A549 (cell line): Measurements from ENCODE around the gene ANGPT4. TPM values are rescaled to one million over a fixed set of nuclear protein-coding genes. Genes with fewer than 3 reads are reported as not detected.
A peak's percentile ranks its signal among the peaks of the same experiment; 100 is the strongest.

Source experiments
- ATAC-seq, 2 experiments: fragments of 200-7000 bp in 1 of 2; fragments of >200 bp in 1 of 2; cut with Nextera tagmentation in 1 of 2; cut with Tn5 transposase in 1 of 2; 3 replicates each; pipeline versions ENCODE4 v1.8.0 to v1.9.1; 2018 to 2020; ENCODE audit warnings: mild to moderate bottlenecking in 1 of 2, moderate library complexity in 1 of 2
- CTCF ChIA-PET: fragments of 300-600 bp; sonication (Branson Sonifier 250); formaldehyde crosslinking; extraction: SDS; loops from one replicate; lab custom pipeline; 2021; ENCODE audit warnings: antibody characterized with exemption, inconsistent platforms; lab: Yijun Ruan, JAX
- POLR2A ChIA-PET: fragments of 350-600 bp; formaldehyde crosslinking; extraction: SDS; loops from one replicate; lab custom pipeline; 2021; ENCODE audit warnings: antibody characterized with exemption, inconsistent platforms; lab: Yijun Ruan, JAX
- DNase-seq, 2 experiments: peaks; one replicate each; pipeline versions ENCODE4 v3.0.0 to v3.0.0-alpha.2; 2011 to 2016; ENCODE audit warnings: low read depth in 1 of 2, low spot score in 1 of 2
- FAIRE-seq: peaks from 2 replicates; lab custom pipeline; 2011; peaks lifted over from hg19 to GRCh38; lab: Jason Lieb, UNC
- H3K27ac ChIP-seq, 2 experiments: fragments of >200 bp; sonication (Bioruptor Twin); formaldehyde crosslinking; 3 replicates each; pipeline ENCODE4 v1.5.1; 2016 to 2017
- H3K4me1 ChIP-seq: fragments of >200 bp; sonication (Bioruptor Twin); formaldehyde crosslinking; 3 replicates; pipeline ENCODE4 v1.6.1; 2016
- H3K4me2 ChIP-seq: fragments of >200 bp; sonication (Bioruptor Twin); formaldehyde crosslinking; 3 replicates; pipeline ENCODE4 v1.6.1; 2016
- H3K4me3 ChIP-seq: fragments of >200 bp; sonication (Bioruptor Twin); formaldehyde crosslinking; 3 replicates; pipeline ENCODE4 v1.5.1; 2016
- H3K9me3 ChIP-seq: fragments of >200 bp; sonication (Bioruptor Twin); formaldehyde crosslinking; 3 replicates; pipeline ENCODE4 v1.6.1; 2016
- BCL3 ChIP-seq: fragments of >200 bp; sonication (Bioruptor Twin); formaldehyde crosslinking; IDR thresholded peaks from 3 replicates; pipeline ENCODE4 v1.6.1; 2016
- CBX8 ChIP-seq: fragments of 200-600 bp; sonication (generic); IDR thresholded peaks from 2 replicates; pipeline ENCODE4 v1.6.1; 2016
- CTCF ChIP-seq: fragments of >200 bp; sonication (Bioruptor Twin); formaldehyde crosslinking; IDR thresholded peaks from 3 replicates; pipeline ENCODE4 v1.5.1; 2016
- E2F6 ChIP-seq: IDR thresholded peaks from 2 replicates; pipeline ENCODE4 v1.6.1; 2012; ENCODE audit warnings: low read depth, borderline replicate concordance
- EHMT2 ChIP-seq: fragments of 200-600 bp; sonication (generic); IDR thresholded peaks from 2 replicates; pipeline ENCODE4 v1.6.1; 2016; ENCODE audit warnings: antibody characterized with exemption, low read depth, mild to moderate bottlenecking, moderate library complexity
- FOSL2 ChIP-seq, 2 experiments: fragments of 450-650 bp in 1 of 2; fragments of >200 bp in 1 of 2; sonication (Bioruptor Twin) in 1 of 2; formaldehyde crosslinking; IDR thresholded peaks; 2 replicates each; pipeline versions ENCODE4 v1.5.0 to v1.6.1; 2016 to 2020; ENCODE audit warnings: mild to moderate bottlenecking in 1 of 2, moderate library complexity in 1 of 2
- GATA3 ChIP-seq: IDR thresholded peaks from 2 replicates; pipeline ENCODE4 v1.6.1; 2012; ENCODE audit warnings: borderline replicate concordance
- KDM5A ChIP-seq: fragments of 200-600 bp; sonication (generic); IDR thresholded peaks from 2 replicates; pipeline ENCODE4 v1.6.1; 2016; ENCODE audit warnings: antibody characterized with exemption, mild to moderate bottlenecking
- MYC ChIP-seq: IDR thresholded peaks from 2 replicates; pipeline ENCODE4 v1.6.1; 2012; ENCODE audit warnings: mild to moderate bottlenecking, inconsistent platforms, low read length, improper control_type of control experiment, borderline replicate concordance
- RNF2 ChIP-seq: fragments of 200-600 bp; sonication (generic); IDR thresholded peaks from 2 replicates; pipeline ENCODE4 v1.6.1; 2016; ENCODE audit warnings: low read depth, mild to moderate bottlenecking, antibody characterized with exemption, moderate library complexity, borderline replicate concordance
- USF2 ChIP-seq: fragments of 450-650 bp; IDR thresholded peaks from 2 replicates; pipeline ENCODE4 v1.6.1; 2014; ENCODE audit warnings: antibody characterized with exemption
- ZFP36 ChIP-seq: fragments of 450-650 bp; IDR thresholded peaks from 2 replicates; pipeline ENCODE4 v1.6.1; 2014; ENCODE audit warnings: borderline replicate concordance; ENCODE audit not compliant: partially characterized antibody
- ZNF302 ChIP-seq: fragments of 250-450 bp; sonication (Bioruptor Pico); IDR thresholded peaks from 2 replicates; pipeline ENCODE4 v1.9.0; 2021; ENCODE audit warnings: inconsistent platforms, mild to moderate bottlenecking, moderate library complexity
- WGBS: methylation state at CpG from one replicate; pipeline ENCODE4 v1.1.6; 2017; ENCODE audit errors: missing lambda C conversion rate; 5-methylcytosine and 5-hydroxymethylcytosine counted together
- polyA plus RNA-seq, 4 experiments: library from polyadenylated mRNA; depleted of rRNA in 3 of 4; stranded (reverse); fragments of >200 nt; fragmentation: RNase III in 1 of 4; extraction: RNeasy Plus Mini Kit Qiagen cat#74134 plus additional on column Dnase treatment in 1 of 4; gene quantifications; 2 replicates in 3 of 4; 3 replicates in 1 of 4; pipeline ENCODE4 v1.2.3, GENCODE V29; 2011 to 2017

The ANGPT4 gene
- polyA plus RNA-seq, 2 of the 4 experiments (the other 2 are of a cell fraction): 0.04 TPM; not detected in 1

- Histone ChIP-seq H3K9me3 (no peaks in the 10 kb centered on the region), H3K27ac (no peak overlapping the region), H3K4me1 (no peaks in the 10 kb centered on the region), H3K4me3 (no peak overlapping the region), H3K4me2 (no peak overlapping the region)
- POLR2A ChIA-PET: interaction anchor here (0.7 to 1.1 kb wide), 2 partner anchors 99 to 137 kb away, joined by 3 read pairs; no protein-coding TSS in a partner anchor
- DNase-seq (no peak), FAIRE-seq (no peak), ATAC-seq (no peak)
- CTCF ChIA-PET: interaction anchor here (0.6 to 25.7 kb wide), 79 partner anchors 12 to 821 kb away, joined by 3 to 872 read pairs (median 7); partner anchors contain the start of genes ANGPT4 and FAM110A
- TF ChIP-seq FOSL2 (IDR thresholded peaks at IDR 0.05) (no peak), FOSL2 (CRISPR knock-in tag; IDR thresholded peaks at IDR 0.05) (peak; percentile 74), EHMT2 (no peak), BCL3 (no peak), ZFP36 (no peak), GATA3 (no peak), E2F6 (no peak), MYC (no peak)
- WGBS: 39% methylated on average over 7 of the region's 7 CpGs
These were observed 39.5 kb upstream of the ANGPT4 start for GRCh38 chr20:955656-956055.

GRCh38 chr20:955111-955510 lies 39.0 kb upstream of the ANGPT4 start:
- Histone ChIP-seq H3K4me1 (no peaks in the 10 kb centered on the region), H3K27ac (no peak overlapping the region), H3K9me3 (no peaks in the 10 kb centered on the region), H3K4me2 (no peak overlapping the region), H3K4me3 (no peak overlapping the region)
- WGBS: 40% methylated on average over 3 of the region's 3 CpGs
- ChIA-PET POLR2A (interaction anchor here (0.7 to 1.1 kb wide), 2 partner anchors 98 to 136 kb away, joined by 3 read pairs; no protein-coding TSS in a partner anchor), CTCF (interaction anchor here (0.6 to 25.7 kb wide), 34 partner anchors 11 to 256 kb away, joined by 3 to 872 read pairs (median 14); partner anchors contain the start of genes ANGPT4 and FAM110A)
- TF ChIP-seq RNF2 (no peak), KDM5A (no peak)
- ATAC-seq (no peak), FAIRE-seq (no peak), DNase-seq (no peak)

- ChIA-PET POLR2A (interaction anchor here (0.7 kb wide), 1 partner anchor 95 kb away, joined by 6 read pairs; no protein-coding TSS in a partner anchor), CTCF (interaction anchor here (0.6 to 25.7 kb wide), 5 partner anchors 12 to 155 kb away, joined by 3 to 872 read pairs (median 3); partner anchors contain the start of gene FAM110A)
- FAIRE-seq (no peak), ATAC-seq (peak in 1 of 2 experiments; percentile 53; a peak in 3 of 6 replicates), DNase-seq (peak in 1 of 2 experiments; percentile 22)
- H3K27ac ChIP-seq: no peak overlapping the region
- TF ChIP-seq USF2 (no peak), CTCF (peak; percentile 15; the same call in 1 of the 3 replicates)
- no peak overlapping the region for H3K4me3 ChIP-seq
- 9% methylated on average over 11 of the region's 11 CpGs for WGBS
- no peaks in the 10 kb centered on the region for H3K4me1 ChIP-seq
- no peaks in the 10 kb centered on the region for H3K9me3 ChIP-seq
- H3K4me2 ChIP-seq: peak overlapping the region; percentile 24; the same call in 1 of the 3 replicates
These were observed 37.6 kb upstream of the ANGPT4 start for GRCh38 chr20:953742-954141.

- CTCF ChIA-PET: interaction anchor here (1.0 to 25.7 kb wide), 5 partner anchors 10 to 128 kb away, joined by 3 to 872 read pairs (median 3); partner anchors contain the start of gene FAM110A
- Histone ChIP-seq H3K9me3 (no peaks in the 10 kb centered on the region), H3K4me1 (no peaks in the 10 kb centered on the region), H3K4me3 (no peak overlapping the region), H3K4me2 (no peak overlapping the region), H3K27ac (no peak overlapping the region)
- TF ChIP-seq ZNF302 (CRISPR knock-in tag): no peak
- TF ChIP-seq EHMT2: no peak
- no peak for TF ChIP-seq CBX8
- TF ChIP-seq E2F6: no peak
- WGBS: 26% methylated on average over 8 of the region's 8 CpGs
- ATAC-seq (no peak), DNase-seq (no peak), FAIRE-seq (no peak)
- POLR2A ChIA-PET: no interaction called here
These were observed 36.2 kb upstream of the ANGPT4 start for GRCh38 chr20:952196-952795.
